Stimulated activated naive CD8-positive, alpha-beta T cell treated with anti-CD3 and anti-CD28 coated beads, Interleukin-15, amount 100 ng/mL, for 72 hours (primary cell): ENCODE data around the gene B3GALNT2.
"Not testable (repeated sequence)": the region's sequence is repeated elsewhere in the genome, so short reads cannot be mapped to it uniquely, and the experiment has no call there.

Experiments used
- ATAC-seq: fragments of 150-1000 bp; cut with Tn5 transposase; 2 replicates; pipeline ENCODE4 v1.10.0; 2021; ENCODE audit warnings: mild to moderate bottlenecking, moderate library complexity
- DNase-seq, 2 donors: peaks; one replicate each; pipeline ENCODE4 v3.0.0; 2021 to 2022
- H3K27ac Mint-ChIP-seq, 2 donors: one replicate each; pipeline ENCODE4 v1.8.0; 2022; ENCODE audit warnings: mild to moderate bottlenecking in 2 of 2, mixed read lengths in 2 of 2, moderate library complexity in 2 of 2
- H3K27me3 Mint-ChIP-seq: one replicate; pipeline ENCODE4 v1.8.0; 2022; ENCODE audit warnings: mixed read lengths
- H3K4me1 Mint-ChIP-seq: one replicate; pipeline ENCODE4 v1.8.0; 2022; ENCODE audit warnings: mild to moderate bottlenecking, mixed read lengths
- H3K4me3 Mint-ChIP-seq, 2 donors: one replicate each; pipeline ENCODE4 v1.8.0; 2022; ENCODE audit warnings: mild to moderate bottlenecking in 2 of 2, mixed read lengths in 2 of 2, moderate library complexity in 1 of 2
- H3K9me3 Mint-ChIP-seq, 2 donors: one replicate each; pipeline ENCODE4 v1.8.0; 2022; ENCODE audit warnings: mixed read lengths in 2 of 2

The B3GALNT2 gene

GRCh38 chr1:235483090-235483489, 21.2 kb downstream of the B3GALNT2 start:
- H3K4me3 Mint-ChIP-seq, result no peak overlapping the region
- no peak for DNase-seq
- H3K4me1 Mint-ChIP-seq, result no peaks in the 10 kb centered on the region
- H3K9me3 Mint-ChIP-seq, result no peaks in the 10 kb centered on the region
- no peaks in the 10 kb centered on the region for H3K27me3 Mint-ChIP-seq
- no peak for ATAC-seq
- no peak overlapping the region for H3K27ac Mint-ChIP-seq

- H3K4me3 Mint-ChIP-seq, result no peak overlapping the region
- no peaks in the 10 kb centered on the region for H3K4me1 Mint-ChIP-seq
- no peak for ATAC-seq
- H3K27me3 Mint-ChIP-seq, result no peaks in the 10 kb centered on the region
- H3K27ac Mint-ChIP-seq, result no peak overlapping the region
- H3K9me3 Mint-ChIP-seq, result no peaks in the 10 kb centered on the region
- no peak for DNase-seq
Measured at GRCh38 chr1:235473806-235474205, 30.4 kb downstream of the B3GALNT2 start.

DNA sequence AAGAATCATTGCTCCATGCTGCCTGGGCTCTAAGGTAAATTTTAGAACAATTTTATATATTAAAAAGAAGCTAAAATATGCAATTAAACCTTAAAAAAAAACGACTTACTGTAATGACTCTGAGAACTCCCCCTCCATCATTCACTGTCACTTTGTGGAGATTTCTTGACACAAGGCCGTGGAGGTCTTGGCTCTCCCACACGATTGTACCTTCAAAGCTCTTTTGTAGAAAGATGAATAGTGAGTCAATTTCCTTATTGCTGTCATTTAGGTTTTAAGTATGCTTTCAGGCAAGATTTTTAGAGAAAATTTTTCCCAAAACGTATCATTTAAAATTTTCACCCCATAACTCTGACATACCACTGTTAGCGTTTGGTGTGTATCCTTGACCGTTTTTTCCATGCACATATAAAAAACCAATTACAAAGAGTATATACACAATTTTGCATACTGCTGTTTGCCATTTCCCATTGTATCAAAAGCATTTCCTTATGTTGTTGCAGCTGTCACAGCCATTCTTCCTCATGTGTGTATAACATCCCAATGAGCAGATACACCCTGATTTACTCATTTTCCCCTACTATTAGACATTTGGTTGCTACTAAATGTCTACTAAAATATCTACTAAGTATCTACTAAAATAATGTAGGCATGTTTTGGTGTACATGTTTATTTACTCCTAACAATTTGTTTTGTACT, 33.4 kb downstream of the B3GALNT2 start:
- Mint-ChIP-seq H3K27me3 (no peaks in the 10 kb centered on the region), H3K4me3 (no peak overlapping the region), H3K9me3 (no peaks in the 10 kb centered on the region), H3K4me1 (no peaks in the 10 kb centered on the region), H3K27ac (no peak overlapping the region)
- ATAC-seq, result no peak
- DNase-seq, result no peak

GRCh38 chr1:235469897-235470296, 34.4 kb downstream of the B3GALNT2 start:
- not testable (repeated sequence) for DNase-seq, ATAC-seq, H3K4me3 Mint-ChIP-seq, H3K27ac Mint-ChIP-seq, H3K27me3 Mint-ChIP-seq, H3K9me3 Mint-ChIP-seq, H3K4me1 Mint-ChIP-seq

DNA sequence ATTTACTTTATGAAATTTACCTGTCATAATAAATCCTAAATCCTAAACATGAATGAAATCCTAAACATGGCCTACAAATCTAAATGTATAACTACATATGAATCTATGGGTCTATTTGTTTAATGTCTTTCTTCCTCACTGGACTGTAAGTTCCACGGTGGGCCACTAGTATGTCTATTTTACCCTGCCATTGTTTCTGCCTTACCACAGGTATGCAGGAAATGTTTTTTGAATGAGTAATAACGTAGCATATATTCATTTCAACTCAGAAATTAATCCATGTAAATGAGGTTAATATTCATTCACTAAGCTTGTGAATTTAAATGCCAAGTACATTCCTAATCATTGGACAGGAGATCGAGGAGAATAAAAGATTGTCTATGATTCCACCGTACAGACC, 35.3 kb downstream of the B3GALNT2 start:
- no peak for DNase-seq
- no peak for ATAC-seq
- Mint-ChIP-seq H3K4me3 (no peak overlapping the region), H3K4me1 (no peaks in the 10 kb centered on the region), H3K27ac (no peak overlapping the region), H3K27me3 (no peaks in the 10 kb centered on the region), H3K9me3 (no peaks in the 10 kb centered on the region)

GRCh38 chr1:235468004-235468403, 36.2 kb downstream of the B3GALNT2 start:
- Mint-ChIP-seq H3K4me1 (no peaks in the 10 kb centered on the region), H3K27me3 (no peaks in the 10 kb centered on the region), H3K9me3 (no peaks in the 10 kb centered on the region), H3K4me3 (no peak overlapping the region), H3K27ac (no peak overlapping the region)
- no peak for ATAC-seq
- DNase-seq, result no peak

- Mint-ChIP-seq H3K4me3 (no peak overlapping the region), H3K9me3 (no peaks in the 10 kb centered on the region), H3K4me1 (peaks cover 8% of the 10 kb centered on the region), H3K27me3 (no peaks in the 10 kb centered on the region), H3K27ac (no peak overlapping the region)
- DNase-seq, result no peak
- no peak for ATAC-seq
Measured at GRCh38 chr1:235465066-235465465, 39.2 kb downstream of the B3GALNT2 start.

DNA sequence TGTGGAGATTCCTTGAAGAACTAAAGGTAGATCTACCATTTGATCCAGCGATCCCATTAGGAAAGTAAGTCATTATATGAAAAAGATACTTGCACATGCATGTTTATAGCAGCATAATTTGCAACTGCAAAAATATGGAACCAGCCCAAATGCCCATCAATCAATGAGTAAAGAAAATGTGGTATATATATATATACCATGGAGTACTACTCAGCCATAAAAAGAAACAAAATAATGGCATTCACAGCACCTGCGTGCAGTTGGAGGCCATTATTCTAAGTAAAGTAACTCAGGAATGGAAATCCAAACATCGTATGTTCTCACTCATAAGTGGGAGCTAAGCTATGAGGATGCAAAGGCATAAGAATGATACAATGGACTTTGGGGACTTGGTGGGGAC, 41.4 kb downstream of the B3GALNT2 start:
- not testable (repeated sequence) for H3K9me3 Mint-ChIP-seq, H3K27ac Mint-ChIP-seq, H3K27me3 Mint-ChIP-seq, H3K4me3 Mint-ChIP-seq, DNase-seq, H3K4me1 Mint-ChIP-seq, ATAC-seq

- H3K27ac Mint-ChIP-seq, result no peak overlapping the region
- H3K4me1 Mint-ChIP-seq, result peaks cover 8% of the 10 kb centered on the region
- DNase-seq (no peak), ATAC-seq (no peak)
- H3K4me3 Mint-ChIP-seq, result no peak overlapping the region
- no peaks in the 10 kb centered on the region for H3K27me3 Mint-ChIP-seq
- H3K9me3 Mint-ChIP-seq, result no peaks in the 10 kb centered on the region
Measured at GRCh38 chr1:235461954-235462353, 42.3 kb downstream of the B3GALNT2 start.

DNA sequence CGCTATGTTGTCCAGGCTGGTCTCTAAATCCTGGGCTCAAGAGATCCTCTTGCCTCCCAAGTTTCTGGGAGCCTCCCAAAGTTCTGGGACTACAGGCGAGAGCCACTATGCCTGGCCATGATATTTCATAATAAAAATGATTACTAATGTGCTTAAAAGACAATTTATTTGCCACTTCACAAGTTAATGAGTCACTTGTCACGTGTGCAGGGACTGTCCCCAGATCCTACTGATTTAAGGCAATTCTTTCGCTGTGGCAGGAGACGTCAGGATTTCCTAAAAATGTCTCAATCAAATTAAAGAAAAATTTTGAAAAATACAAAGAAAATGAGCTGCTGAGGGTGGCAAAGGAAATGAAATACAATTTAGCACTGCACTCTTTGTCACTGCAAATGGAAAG, 43.5 kb downstream of the B3GALNT2 start:
- Mint-ChIP-seq H3K27ac (no peak overlapping the region), H3K4me3 (no peak overlapping the region), H3K4me1 (peaks cover 8% of the 10 kb centered on the region), H3K27me3 (no peaks in the 10 kb centered on the region), H3K9me3 (no peaks in the 10 kb centered on the region)
- ATAC-seq, result no peak
- no peak for DNase-seq

- not testable (repeated sequence) for H3K27ac Mint-ChIP-seq, H3K4me1 Mint-ChIP-seq, DNase-seq, H3K4me3 Mint-ChIP-seq, H3K9me3 Mint-ChIP-seq, ATAC-seq, H3K27me3 Mint-ChIP-seq
Measured at GRCh38 chr1:235457856-235458255, 46.4 kb downstream of the B3GALNT2 start.

DNA sequence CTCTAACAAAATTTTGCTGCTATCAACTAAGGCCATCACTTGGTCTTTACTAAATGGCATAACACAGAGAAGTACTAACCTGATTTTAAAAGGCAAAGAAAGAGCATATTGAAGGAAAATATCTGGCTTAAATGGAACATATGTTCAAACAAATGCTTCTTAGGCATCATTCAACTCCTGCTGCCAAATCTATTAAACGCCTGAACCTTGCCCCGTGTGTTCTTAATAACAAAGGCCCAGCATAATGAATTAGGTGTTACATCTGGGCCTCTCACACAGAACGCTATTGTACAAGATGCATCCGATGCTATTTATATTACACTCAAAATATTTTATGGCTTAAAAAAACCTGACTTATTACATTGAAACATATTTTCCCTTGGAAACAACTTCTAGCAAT, 48.4 kb downstream of the B3GALNT2 start:
- no peaks in the 10 kb centered on the region for H3K4me1 Mint-ChIP-seq
- no peak overlapping the region for H3K27ac Mint-ChIP-seq
- H3K9me3 Mint-ChIP-seq, result no peaks in the 10 kb centered on the region
- H3K27me3 Mint-ChIP-seq, result no peaks in the 10 kb centered on the region
- DNase-seq (no peak), ATAC-seq (no peak)
- H3K4me3 Mint-ChIP-seq, result no peak overlapping the region

GRCh38 chr1:235455097-235455496, 49.2 kb downstream of the B3GALNT2 start:
- no peak overlapping the region for H3K4me3 Mint-ChIP-seq
- DNase-seq (no peak), ATAC-seq (no peak)
- no peak overlapping the region for H3K27ac Mint-ChIP-seq
- no peaks in the 10 kb centered on the region for H3K27me3 Mint-ChIP-seq
- H3K9me3 Mint-ChIP-seq, result no peaks in the 10 kb centered on the region
- H3K4me1 Mint-ChIP-seq, result no peaks in the 10 kb centered on the region

GRCh38 chr1:235454021-235454420, 50.2 kb downstream of the B3GALNT2 start:
- Mint-ChIP-seq H3K4me3 (no peak overlapping the region), H3K9me3 (no peaks in the 10 kb centered on the region), H3K27me3 (no peaks in the 10 kb centered on the region), H3K4me1 (no peaks in the 10 kb centered on the region), H3K27ac (no peak overlapping the region)
- ATAC-seq (no peak), DNase-seq (no peak)

- Mint-ChIP-seq H3K9me3 (no peaks in the 10 kb centered on the region), H3K27ac (no peak overlapping the region), H3K27me3 (no peaks in the 10 kb centered on the region), H3K4me1 (no peaks in the 10 kb centered on the region), H3K4me3 (no peak overlapping the region)
- ATAC-seq (no peak), DNase-seq (no peak)
Measured at GRCh38 chr1:235450886-235451483, 53.3 kb downstream of the B3GALNT2 start.

DNA sequence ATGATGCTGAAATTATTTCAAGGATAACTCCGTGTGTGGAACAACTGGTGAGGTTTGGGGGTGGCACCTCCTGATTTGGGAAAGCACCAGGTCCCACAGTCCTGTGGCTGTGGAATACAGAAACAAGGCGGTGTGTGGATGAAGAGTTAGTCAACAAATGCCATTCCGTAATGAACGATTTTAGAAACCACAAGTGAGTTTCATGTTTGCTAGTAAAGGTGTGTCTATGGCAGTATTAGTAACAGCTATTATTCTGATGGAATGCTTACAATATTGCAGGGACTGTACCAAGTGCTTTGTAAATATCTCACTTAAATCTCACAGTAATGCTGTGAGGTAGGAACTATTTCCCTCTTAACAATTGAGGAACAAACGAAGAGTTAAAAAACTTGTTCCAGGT, 53.8 kb downstream of the B3GALNT2 start:
- no peaks in the 10 kb centered on the region for H3K9me3 Mint-ChIP-seq
- no peak overlapping the region for H3K4me3 Mint-ChIP-seq
- no peaks in the 10 kb centered on the region for H3K4me1 Mint-ChIP-seq
- DNase-seq (no peak), ATAC-seq (no peak)
- H3K27me3 Mint-ChIP-seq, result no peaks in the 10 kb centered on the region
- no peak overlapping the region for H3K27ac Mint-ChIP-seq

DNA sequence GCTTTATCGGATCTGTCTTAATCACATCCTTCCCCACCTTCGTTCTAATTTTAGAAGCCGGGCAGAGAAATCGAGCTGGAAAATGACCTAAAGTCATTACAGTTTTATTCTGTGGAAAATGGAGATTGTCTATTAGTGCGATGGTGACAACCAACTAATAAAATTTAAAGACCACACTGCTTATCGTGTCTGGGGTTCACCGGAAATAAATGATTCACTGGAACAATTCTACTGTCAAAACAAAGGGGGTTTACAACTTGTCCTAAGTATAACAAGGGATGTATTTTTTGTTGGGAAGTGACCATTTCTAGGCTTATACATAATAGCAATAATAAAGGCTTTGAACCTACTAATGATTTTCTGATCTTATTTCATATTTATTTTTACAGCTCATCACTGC, 55.6 kb downstream of the B3GALNT2 start:
- no peak for ATAC-seq
- Mint-ChIP-seq H3K27ac (no peak overlapping the region), H3K9me3 (no peaks in the 10 kb centered on the region), H3K4me1 (no peaks in the 10 kb centered on the region), H3K27me3 (no peaks in the 10 kb centered on the region), H3K4me3 (no peak overlapping the region)
- no peak for DNase-seq
